ENCODE results near the gene GNAS-AS1. TPM values are rescaled to one million over a fixed set of nuclear protein-coding genes. Genes with fewer than 3 reads are reported as not detected.
"Not testable (repeated sequence)": the region's sequence is repeated elsewhere in the genome, so short reads cannot be mapped to it uniquely, and the experiment has no call there.

Gene GNAS-AS1
- total RNA-seq, 2 donors from 2014 or later: not detected

DNA sequence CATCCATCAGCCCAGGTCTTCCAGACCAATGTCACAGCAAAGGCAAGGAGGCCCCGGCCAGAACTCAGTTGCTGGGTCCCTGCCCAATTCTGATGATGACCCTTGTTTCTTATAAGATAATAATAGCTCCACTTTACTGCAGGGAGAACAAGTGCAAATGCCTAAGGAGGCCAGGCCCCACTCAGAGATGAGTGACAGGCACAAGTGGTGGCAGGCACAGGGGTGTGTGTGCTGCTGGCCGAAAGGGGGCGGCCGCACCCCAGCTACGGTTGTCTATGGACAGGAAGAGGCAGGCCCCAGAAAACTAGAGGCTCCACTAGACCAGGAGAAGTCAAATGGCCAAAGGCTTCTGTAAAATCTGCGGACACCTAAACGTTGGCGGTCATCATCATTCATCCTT, 28.6 kb downstream of the GNAS-AS1 start:
- Histone ChIP-seq H3K9me3 (no peaks in the 10 kb centered on the region), H3K4me1 (peaks cover 0 to 12% of the 10 kb centered on the region in 2 donors), H3K27ac (no peak overlapping the region), H3K4me3 (no peak overlapping the region), H3K36me3 (no peaks in the 10 kb centered on the region), H3K27me3 (no peaks in the 10 kb centered on the region)
- no peak for DNase-seq (ENCODE audit: low spot score)
- TF ChIP-seq, protein P1, sequence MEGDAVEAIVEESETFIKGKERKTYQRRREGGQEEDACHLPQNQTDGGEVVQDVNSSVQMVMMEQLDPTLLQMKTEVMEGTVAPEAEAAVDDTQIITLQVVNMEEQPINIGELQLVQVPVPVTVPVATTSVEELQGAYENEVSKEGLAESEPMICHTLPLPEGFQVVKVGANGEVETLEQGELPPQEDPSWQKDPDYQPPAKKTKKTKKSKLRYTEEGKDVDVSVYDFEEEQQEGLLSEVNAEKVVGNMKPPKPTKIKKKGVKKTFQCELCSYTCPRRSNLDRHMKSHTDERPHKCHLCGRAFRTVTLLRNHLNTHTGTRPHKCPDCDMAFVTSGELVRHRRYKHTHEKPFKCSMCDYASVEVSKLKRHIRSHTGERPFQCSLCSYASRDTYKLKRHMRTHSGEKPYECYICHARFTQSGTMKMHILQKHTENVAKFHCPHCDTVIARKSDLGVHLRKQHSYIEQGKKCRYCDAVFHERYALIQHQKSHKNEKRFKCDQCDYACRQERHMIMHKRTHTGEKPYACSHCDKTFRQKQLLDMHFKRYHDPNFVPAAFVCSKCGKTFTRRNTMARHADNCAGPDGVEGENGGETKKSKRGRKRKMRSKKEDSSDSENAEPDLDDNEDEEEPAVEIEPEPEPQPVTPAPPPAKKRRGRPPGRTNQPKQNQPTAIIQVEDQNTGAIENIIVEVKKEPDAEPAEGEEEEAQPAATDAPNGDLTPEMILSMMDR (IDR thresholded peaks at IDR 0.05): no peak

GRCh38 chr20:58820515-58820914, 30.2 kb downstream of the GNAS-AS1 start:
- H3K4me3 ChIP-seq; H3K27me3 ChIP-seq; DNase-seq (ENCODE audit: low spot score); H3K36me3 ChIP-seq; H3K27ac ChIP-seq; H3K9me3 ChIP-seq: not testable (repeated sequence)
- peaks cover 0 to 12% of the 10 kb centered on the region in 2 donors for H3K4me1 ChIP-seq

- H3K27me3 ChIP-seq: no peaks in the 10 kb centered on the region
- peaks cover 0 to 12% of the 10 kb centered on the region in 2 donors for H3K4me1 ChIP-seq
- H3K36me3 ChIP-seq: no peaks in the 10 kb centered on the region
- TF ChIP-seq, protein P1 (IDR thresholded peaks at IDR 0.05): no peak
- no peak for DNase-seq (ENCODE audit: low spot score)
- no peaks in the 10 kb centered on the region for H3K9me3 ChIP-seq
- H3K4me3 ChIP-seq: no peak overlapping the region
- H3K27ac ChIP-seq: no peak overlapping the region
These were observed 30.8 kb downstream of the GNAS-AS1 start for GRCh38 chr20:58819921-58820320.

DNA sequence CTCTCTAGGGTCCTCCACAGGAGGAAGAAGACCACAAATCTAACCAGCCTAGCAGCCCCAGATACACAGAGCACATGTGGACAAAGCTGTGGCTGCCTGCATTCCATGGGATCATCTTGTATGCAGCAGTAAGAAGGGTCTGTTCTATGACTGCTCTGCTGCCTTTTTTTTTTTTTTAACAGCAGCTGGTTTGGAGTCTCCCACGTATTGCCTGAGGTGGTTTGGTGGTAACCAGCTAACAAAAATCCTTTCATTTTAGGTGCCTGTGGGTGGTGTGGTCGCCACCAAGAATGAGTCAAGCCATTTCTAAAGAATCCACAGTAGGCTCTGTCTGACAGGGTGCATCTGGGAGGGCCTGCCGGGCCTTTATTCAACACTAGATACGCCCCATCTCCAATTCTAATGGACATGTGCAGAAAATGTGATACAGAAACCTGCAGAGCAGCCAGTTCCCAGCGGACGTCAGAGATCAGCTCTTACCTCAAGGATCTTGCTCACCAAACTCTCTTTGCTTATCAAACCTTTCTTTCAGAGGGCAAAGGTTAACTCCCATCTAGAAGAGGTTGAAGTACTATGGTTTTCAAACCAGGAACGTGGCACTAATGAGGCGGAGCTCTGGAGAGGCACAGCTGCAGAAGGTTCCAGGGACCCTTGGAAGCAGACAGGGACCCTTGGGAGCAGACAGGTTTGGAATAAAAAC, 32.0 kb downstream of the GNAS-AS1 start:
- Histone ChIP-seq H3K9me3 (no peaks in the 10 kb centered on the region), H3K4me1 (peaks cover 0 to 12% of the 10 kb centered on the region in 2 donors), H3K36me3 (no peaks in the 10 kb centered on the region), H3K4me3 (no peak overlapping the region), H3K27me3 (no peaks in the 10 kb centered on the region), H3K27ac (no peak overlapping the region)
- DNase-seq (ENCODE audit: low spot score): no peak
- TF ChIP-seq, protein P1 (IDR thresholded peaks at IDR 0.05): no peak

DNA sequence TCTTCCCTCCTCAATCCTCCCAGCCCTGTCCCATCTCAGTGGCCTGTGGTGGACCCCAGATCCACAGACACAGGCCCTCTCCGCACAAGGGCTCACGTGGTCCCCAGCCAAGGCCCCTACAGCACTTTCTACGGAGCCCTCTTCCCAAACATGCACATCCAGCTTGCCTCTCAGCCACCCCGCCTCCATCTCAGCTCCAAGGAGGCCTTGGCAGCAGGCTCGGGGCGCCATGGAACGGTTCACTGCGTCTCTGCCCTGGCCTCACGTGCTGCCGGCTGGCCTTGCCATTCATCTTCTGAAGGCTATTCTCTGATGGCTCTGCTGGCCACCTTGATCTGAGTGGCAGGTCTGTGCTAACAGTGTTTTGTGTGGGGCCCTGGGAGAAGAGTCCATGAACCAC, 33.0 kb downstream of the GNAS-AS1 start:
- Histone ChIP-seq H3K9me3 (no peaks in the 10 kb centered on the region), H3K4me1 (peaks cover 0 to 6% of the 10 kb centered on the region in 2 donors), H3K4me3 (no peak overlapping the region), H3K27me3 (no peaks in the 10 kb centered on the region), H3K36me3 (no peaks in the 10 kb centered on the region), H3K27ac (no peak overlapping the region)
- TF ChIP-seq, protein P1 (IDR thresholded peaks at IDR 0.05): no peak
- no peak for DNase-seq (ENCODE audit: low spot score)

DNA sequence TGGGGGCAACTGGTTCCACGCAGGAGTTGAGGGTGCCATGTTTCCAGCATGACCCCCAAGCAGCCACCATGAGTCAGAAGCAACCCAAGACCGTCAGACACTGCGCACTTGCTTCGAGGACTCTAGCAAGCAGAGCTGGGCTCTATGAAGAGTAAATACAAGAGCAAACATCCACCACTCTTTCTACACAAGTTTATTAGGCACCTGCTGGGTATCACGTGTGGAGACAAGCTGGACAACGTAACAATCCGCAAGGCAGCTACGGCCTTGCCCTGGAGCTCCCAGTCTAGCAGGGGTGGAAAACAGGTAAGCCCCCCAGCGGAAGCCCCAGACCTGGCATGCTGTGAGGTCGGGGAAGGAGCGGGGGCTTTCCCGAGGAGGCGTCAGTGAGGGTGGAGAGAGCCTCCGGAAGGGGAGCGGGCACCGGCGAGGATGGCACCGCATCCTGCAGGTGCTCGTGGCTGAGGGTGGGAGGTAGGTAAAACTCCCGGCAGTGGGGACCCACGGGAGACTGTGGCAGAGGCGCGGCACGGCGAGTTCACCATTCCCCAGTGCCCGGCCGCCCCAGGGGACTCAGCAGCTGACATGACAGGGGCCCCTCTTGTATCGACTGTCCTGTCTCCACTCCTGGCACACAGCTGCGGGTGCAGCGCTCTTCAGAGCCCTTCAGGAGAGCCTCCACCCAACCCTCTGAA, 33.6 kb downstream of the GNAS-AS1 start:
- H3K9me3 ChIP-seq: no peaks in the 10 kb centered on the region
- no peak overlapping the region for H3K27ac ChIP-seq
- no peaks in the 10 kb centered on the region for H3K4me1 ChIP-seq
- no peaks in the 10 kb centered on the region for H3K36me3 ChIP-seq
- H3K27me3 ChIP-seq: no peaks in the 10 kb centered on the region
- H3K4me3 ChIP-seq: no peak overlapping the region
- DNase-seq (ENCODE audit: low spot score): no peak
- TF ChIP-seq, protein P1 (IDR thresholded peaks at IDR 0.05): no peak
